Breast epithelium (tissue), 3 donors: Measurements from ENCODE around the gene GPR162.

ENCODE experiments used
- CTCF ChIP-seq, 3 donors: fragments of 450-650 bp; IDR thresholded peaks; one replicate each; pipeline ENCODE4 v1.5.1; 2016 to 2017; ENCODE audit warnings: antibody characterized with exemption in 3 of 3, mild to moderate bottlenecking in 3 of 3, moderate library complexity in 3 of 3
- POLR2A ChIP-seq: fragments of 450-650 bp; IDR thresholded peaks from one replicate; pipeline ENCODE4 v1.6.1; 2016; ENCODE audit warnings: antibody characterized with exemption, mild to moderate bottlenecking, moderate library complexity
- POLR2AphosphoS5 ChIP-seq, 3 donors: sonication (generic); formaldehyde crosslinking; IDR thresholded peaks; one replicate each; pipeline ENCODE4 v1.6.1; 2017; ENCODE audit warnings: antibody characterized with exemption in 3 of 3

GRCh38 chr12:6810758-6811157, 10.9 kb upstream of the GPR162 start:
- TF ChIP-seq POLR2A (no peak), CTCF (IDR thresholded peaks at IDR 0.05) (no peak), POLR2AphosphoS5 (IDR thresholded peaks at IDR 0.05) (no peak)
